C4-2B (cell line): ENCODE results near the gene TOMM20.

Source experiments
- CTCF ChIP-seq: fragments of 450-650 bp; conservative IDR thresholded peaks from 2 replicates; pipeline ENCODE4 v1.5.1; 2017; ENCODE audit warnings: mild to moderate bottlenecking
- ZFX ChIP-seq: fragments of 450-650 bp; IDR thresholded peaks from 2 replicates; pipeline ENCODE4 v1.6.1; 2017

GRCh38 chr1:235102993-235103411, 25.6 kb downstream of the TOMM20 start:
- no peak for TF ChIP-seq CTCF
- no peak for TF ChIP-seq ZFX
